H1 (cell line): Measurements from ENCODE around the gene ERCC1. TPM values are rescaled to one million over a fixed set of nuclear protein-coding genes. Genes with fewer than 3 reads are reported as not detected.

Source experiments
- CTCF ChIA-PET: fragments of 300-600 bp; sonication (Branson Sonifier 250); formaldehyde crosslinking; loops from one replicate; lab custom pipeline; 2021; ENCODE audit not compliant: partially characterized antibody; lab: Charles Lee
- POLR2A ChIA-PET: fragments of 300-600 bp; sonication (Branson Sonifier 250); formaldehyde crosslinking; loops from one replicate; lab custom pipeline; 2021; ENCODE audit warnings: inconsistent platforms; ENCODE audit not compliant: partially characterized antibody; lab: Charles Lee
- DNase-seq, 2 experiments: peaks; one replicate each; pipeline versions ENCODE4 v3.0.0 to v3.0.0-alpha.2; 2010 to 2022; ENCODE audit warnings: low spot score in 2 of 2, low read depth in 1 of 2, mixed read lengths in 1 of 2
- FAIRE-seq: peaks from 2 replicates; lab custom pipeline; 2011; peaks lifted over from hg19 to GRCh38; lab: Jason Lieb, UNC
- H2AFZ ChIP-seq: 2 replicates; pipeline ENCODE4 v1.8.1; 2012; ENCODE audit warnings: low read length, inconsistent platforms
- H2AK5ac ChIP-seq: 2 replicates; pipeline ENCODE4 v1.6.1; 2013; ENCODE audit warnings: low read depth, low read length
- H2BK120ac ChIP-seq: replicated peaks from 2 replicates; pipeline ENCODE3; 2013; ENCODE audit warnings: low read depth, low read length, inconsistent platforms
- H2BK12ac ChIP-seq: 2 replicates; pipeline ENCODE4 v1.6.1; 2013; ENCODE audit warnings: low read depth, low read length
- H2BK15ac ChIP-seq: 2 replicates; pipeline ENCODE4 v1.6.1; 2013; ENCODE audit warnings: low read length
- H2BK20ac ChIP-seq: 2 replicates; pipeline ENCODE4 v1.6.1; 2013; ENCODE audit warnings: low read length
- H2BK5ac ChIP-seq: 2 replicates; pipeline ENCODE4 v1.6.1; 2013; ENCODE audit warnings: low read depth, low read length
- H3K14ac ChIP-seq: 2 replicates; pipeline ENCODE4 v1.6.1; 2013; ENCODE audit warnings: inconsistent platforms; ENCODE audit not compliant: insufficient read length
- H3K18ac ChIP-seq: 2 replicates; pipeline ENCODE4 v1.6.1; 2013; ENCODE audit warnings: low read length; ENCODE audit errors: extremely low read depth
- H3K23ac ChIP-seq: 2 replicates; pipeline ENCODE4 v1.6.1; 2013; ENCODE audit warnings: inconsistent platforms; ENCODE audit not compliant: insufficient read length
- H3K23me2 ChIP-seq: 2 replicates; pipeline ENCODE4 v1.6.1; 2013; ENCODE audit warnings: low read depth, low read length
- H3K27ac ChIP-seq: 2 replicates; pipeline ENCODE4 v1.6.1; 2011; ENCODE audit warnings: low read depth, low read length, inconsistent platforms
- H3K27me3 ChIP-seq, 4 experiments: replicated peaks in 1 of 4; 1 replicate in 1 of 4; 2 replicates in 3 of 4; pipeline versions ENCODE4 v1.6.1 to v1.8.1; 2011 to 2013; ENCODE audit warnings: low read length in 3 of 4, mild to moderate bottlenecking in 3 of 4, inconsistent platforms in 2 of 4, mixed read lengths in 2 of 4, moderate library complexity in 1 of 4; ENCODE audit not compliant: control insufficient read depth in 3 of 4, insufficient read depth in 3 of 4; ENCODE audit errors: extremely low read depth in 1 of 4
- H3K36me3 ChIP-seq, 4 experiments: 2 replicates each; pipeline versions ENCODE4 v1.6.1 to v1.8.1; 2011 to 2013; ENCODE audit warnings: mild to moderate bottlenecking in 4 of 4, low read length in 3 of 4, moderate library complexity in 2 of 4, control low read depth in 1 of 4, inconsistent platforms in 1 of 4; ENCODE audit not compliant: insufficient read depth in 4 of 4, control insufficient read depth in 2 of 4
- H3K4ac ChIP-seq: replicated peaks from 2 replicates; pipeline ENCODE3; 2013; ENCODE audit warnings: low read length, low read depth, mixed read lengths, inconsistent platforms; ENCODE audit not compliant: insufficient read length
- H3K4me1 ChIP-seq, 4 experiments: replicated peaks in 1 of 4; 1 replicate in 1 of 4; 2 replicates in 3 of 4; pipeline versions ENCODE4 v1.6.1 to v1.8.1; 2011 to 2013; ENCODE audit warnings: low read length in 3 of 4, inconsistent platforms in 2 of 4, mixed read lengths in 1 of 4; ENCODE audit not compliant: insufficient read depth in 4 of 4, control insufficient read depth in 3 of 4
- H3K4me2 ChIP-seq, 2 experiments: 2 replicates each; pipeline versions ENCODE4 v1.6.1 to v1.8.1; 2011 to 2013; ENCODE audit warnings: low read depth in 2 of 2, low read length in 2 of 2, control low read depth in 1 of 2, inconsistent platforms in 1 of 2, mild to moderate bottlenecking in 1 of 2; ENCODE audit not compliant: insufficient read depth in 1 of 2
- H3K4me3 ChIP-seq, 4 experiments: fragments of 200-600, 300-600 bp in 1 of 4; sonication (generic), shearing (Covaris generic), sonication (Bioruptor Twin) in 1 of 4; 2 replicates each; pipeline versions ENCODE4 v1.5.1 to v1.8.1; 2011 to 2016; ENCODE audit warnings: low read length in 4 of 4, low read depth in 3 of 4, control low read depth in 2 of 4, inconsistent platforms in 2 of 4, mild to moderate bottlenecking in 2 of 4, mixed read lengths in 1 of 4, moderate library complexity in 1 of 4; ENCODE audit not compliant: insufficient read depth in 2 of 4; ENCODE audit errors: extremely low read depth in 1 of 4
- H3K56ac ChIP-seq: replicated peaks from 2 replicates; pipeline ENCODE3; 2013; ENCODE audit warnings: low read depth, mild to moderate bottlenecking, mixed read lengths, low read length, inconsistent platforms; ENCODE audit not compliant: insufficient read length
- H3K79me1 ChIP-seq: 2 replicates; pipeline ENCODE4 v1.6.1; 2013; ENCODE audit warnings: low read depth, low read length, control low read depth
- H3K79me2 ChIP-seq, 2 experiments: 2 replicates each; pipeline versions ENCODE4 v1.6.1 to v1.8.1; 2012 to 2013; ENCODE audit warnings: low read length in 2 of 2, mild to moderate bottlenecking in 2 of 2, inconsistent platforms in 1 of 2; ENCODE audit not compliant: insufficient read depth in 2 of 2, control insufficient read depth in 1 of 2
- H3K9ac ChIP-seq, 4 experiments: replicated peaks in 1 of 4; 1 replicate in 1 of 4; 2 replicates in 3 of 4; pipeline versions ENCODE4 v1.6.1 to v1.8.1; 2011 to 2013; ENCODE audit warnings: low read depth in 3 of 4, low read length in 3 of 4, control low read depth in 2 of 4, mild to moderate bottlenecking in 2 of 4, moderate library complexity in 2 of 4, inconsistent platforms in 1 of 4; ENCODE audit errors: extremely low read depth in 1 of 4
- H3K9me3 ChIP-seq, 2 experiments: 2 replicates each; pipeline versions ENCODE4 v1.6.1 to v1.8.1; 2012 to 2013; ENCODE audit warnings: mild to moderate bottlenecking in 2 of 2, moderate library complexity in 2 of 2, control low read depth in 1 of 2, inconsistent platforms in 1 of 2, low read depth in 1 of 2, low read length in 1 of 2, mixed read lengths in 1 of 2; ENCODE audit not compliant: insufficient read depth in 2 of 2
- H4K20me1 ChIP-seq, 2 experiments: replicated peaks in 1 of 2; 2 replicates each; pipeline versions ENCODE3 to v1.8.1; 2011 to 2013; ENCODE audit warnings: inconsistent platforms in 2 of 2, low read length in 2 of 2, mild to moderate bottlenecking in 1 of 2; ENCODE audit not compliant: insufficient read depth in 2 of 2, control insufficient read depth in 1 of 2
- H4K5ac ChIP-seq: 2 replicates; pipeline ENCODE4 v1.6.1; 2013; ENCODE audit warnings: low read length, low read depth, mixed read lengths, inconsistent platforms; ENCODE audit not compliant: insufficient read length
- H4K8ac ChIP-seq: 2 replicates; pipeline ENCODE4 v1.8.0; 2013; ENCODE audit warnings: mild to moderate bottlenecking, moderate library complexity, low read length, inconsistent platforms; ENCODE audit not compliant: insufficient read depth; ENCODE audit errors: extremely low read depth
- H4K91ac ChIP-seq: replicated peaks from 2 replicates; pipeline ENCODE3; 2013; ENCODE audit warnings: low read length, mixed read lengths, inconsistent platforms; ENCODE audit not compliant: insufficient read length
- CTBP2 ChIP-seq: IDR thresholded peaks from 2 replicates; pipeline ENCODE4 v1.7.0; 2011; ENCODE audit warnings: borderline replicate concordance, mild to moderate bottlenecking, moderate library complexity, mixed read lengths, low read length; ENCODE audit not compliant: insufficient read depth, insufficient read length
- FOSL1 ChIP-seq: IDR thresholded peaks from 2 replicates; pipeline ENCODE4 v1.6.1; 2011; ENCODE audit warnings: mild to moderate bottlenecking, low read depth, low read length, moderate library complexity; ENCODE audit not compliant: insufficient read depth
- HDAC2 ChIP-seq, 2 experiments: fragments of 300-600 bp in 1 of 2; sonication (generic) in 1 of 2; IDR thresholded peaks; 2 replicates each; pipeline ENCODE4 v1.6.1; 2011 to 2012; ENCODE audit warnings: low read depth in 2 of 2, low read length in 2 of 2, mild to moderate bottlenecking in 2 of 2, moderate library complexity in 2 of 2, borderline replicate concordance in 1 of 2, inconsistent platforms in 1 of 2
- POLR2A ChIP-seq, 2 experiments: IDR thresholded peaks; 1 replicate in 1 of 2; 2 replicates in 1 of 2; pipeline ENCODE4 v1.6.1; 2011; ENCODE audit warnings: low read depth in 2 of 2, low read length in 2 of 2, mild to moderate bottlenecking in 2 of 2; ENCODE audit errors: control extremely low read depth in 1 of 2
- POU5F1 ChIP-seq: IDR thresholded peaks from 2 replicates; pipeline ENCODE4 v1.6.1; 2011; ENCODE audit warnings: low read depth, mild to moderate bottlenecking, low read length, moderate library complexity
- RAD21 ChIP-seq, 2 experiments: IDR thresholded peaks in 1 of 2; conservative IDR thresholded peaks in 1 of 2; 2 replicates each; pipeline ENCODE4 v1.6.1; 2011; ENCODE audit warnings: low read depth in 2 of 2, low read length in 2 of 2, improper control_type of control experiment in 1 of 2, inconsistent platforms in 1 of 2, mild to moderate bottlenecking in 1 of 2, moderate library complexity in 1 of 2
- SP2 ChIP-seq: IDR thresholded peaks from 2 replicates; pipeline ENCODE4 v1.6.1; 2012; ENCODE audit warnings: mild to moderate bottlenecking, low read length, inconsistent platforms
- WGBS, 2 experiments: shearing (Covaris generic) in 1 of 2; methylation state at CpG; one replicate each; pipeline versions ENCODE4 v1.1.6 to v1.1.7; 2013 to 2015; ENCODE audit warnings: low lambda C conversion rate in 2 of 2, mixed read lengths in 2 of 2, inconsistent platforms in 1 of 2, low coverage in 1 of 2, missing lambda C conversion rate in 1 of 2; ENCODE audit not compliant: insufficient replicate concordance in 2 of 2, insufficient coverage in 1 of 2, insufficient read length in 1 of 2; ENCODE audit errors: extremely low coverage in 1 of 2, missing lambda C conversion rate in 1 of 2; 5-methylcytosine and 5-hydroxymethylcytosine counted together
- polyA plus RNA-seq, 7 experiments: library from polyadenylated mRNA; depleted of rRNA in 3 of 7; stranded (reverse) in 5 of 7; unstranded in 2 of 7; fragments of >200 nt in 5 of 7; fragments of 200-250 nt in 2 of 7; gene quantifications; 1 replicate in 5 of 7; 2 replicates in 1 of 7; 4 replicates in 1 of 7; pipeline versions ENCODE4 v1.2.1 to v1.2.3, GENCODE V29; 2011 to 2013; ENCODE audit warnings: missing spikeins in 2 of 7, mixed read lengths in 2 of 7
- total RNA-seq: library from RNA; stranded (reverse); fragmentation: NEBNext Ultra II Directional; extraction: Animal tissue kit (Norgen Biotek cat#: 25700); gene quantifications from 2 replicates; pipeline ENCODE4 v1.2.1, GENCODE V29; 2021
- TF ChIP-seq, protein P1 (sequence below): IDR thresholded peaks from 2 replicates; pipeline ENCODE4 v1.6.1; 2012; ENCODE audit warnings: inconsistent platforms
- TF ChIP-seq, protein P2 (sequence below): IDR thresholded peaks from 2 replicates; pipeline ENCODE4 v1.6.1; 2012; ENCODE audit warnings: inconsistent platforms

ERCC1 gene
- total and polyA plus RNA-seq, 2 of the 8 experiments (the other 6 are each of a cell fraction or from before 2014, with no cell fraction given), result 44.7 to 94.2 TPM

GRCh38 chr19:45442778-45443461 lies 19.2 kb upstream of the ERCC1 start:
- 28% methylated on average over 15 of the region's 15 CpGs; no CpG with 5 or more reads in 1 of the 2 experiments for WGBS, 2 experiments
- DNase-seq (peak in 1 of 2 experiments; percentile 74), FAIRE-seq (no peak)
- Histone ChIP-seq H2AFZ (peak overlapping the region; percentile 30; the same call in 1 of the 2 replicates), H3K23me2 (peaks cover 12% of the 10 kb centered on the region), H3K4me2 (peak overlapping the region; percentile 77 to 97), H3K14ac (no peak overlapping the region), H3K9ac (peak overlapping the region in 3 of 4 experiments; percentile 13 to 43 (median 21); a peak in 3 of 7 replicates), H3K18ac (0 out of 2 replicates have a peak overlapping the region, but pooled peaks have one; percentile 42), H3K4me1 (peaks cover 6 to 17% (median 11%) of the 10 kb centered on the region in 4 experiments), H3K9me3 (no peaks in the 10 kb centered on the region), H2BK15ac (peak overlapping the region; percentile 12), H4K20me1 (no peaks in the 10 kb centered on the region), H3K27ac (no peak overlapping the region), H3K23ac (no peak overlapping the region), H3K27me3 (peaks cover 0 to 5% (median 2%) of the 10 kb centered on the region in 4 experiments; a peak in 3 of 7 replicates), H3K79me1 (no peaks in the 10 kb centered on the region), H3K79me2 (no peaks in the 10 kb centered on the region), H3K4me3 (peak overlapping the region; percentile 38 to 84 (median 71)), H3K56ac (no peak overlapping the region), H4K5ac (no peak overlapping the region), H2BK12ac (peak overlapping the region; percentile 51; the same call in 1 of the 2 replicates), H2BK20ac (peak overlapping the region; percentile 87; the same call in 1 of the 2 replicates), H4K8ac (no peak overlapping the region), H3K36me3 (no peaks in the 10 kb centered on the region), H3K4ac (no peak overlapping the region), H2BK5ac (no peak overlapping the region), H4K91ac (no peak overlapping the region), H2AK5ac (0 out of 2 replicates have a peak overlapping the region, but pooled peaks have one; percentile 11), H2BK120ac (no peak overlapping the region)
- POLR2A ChIA-PET, result interaction anchor here (1.2 to 1.3 kb wide), 2 partner anchors 25 to 26 kb away, joined by 3 read pairs; partner anchors contain the start of gene FOSB
- CTCF ChIA-PET, result interaction anchor here (0.6 to 21.2 kb wide), 2 partner anchors 14 to 32 kb away, joined by 3 to 760 read pairs; partner anchors contain the start of gene FOSB
- TF ChIP-seq, protein P1, sequence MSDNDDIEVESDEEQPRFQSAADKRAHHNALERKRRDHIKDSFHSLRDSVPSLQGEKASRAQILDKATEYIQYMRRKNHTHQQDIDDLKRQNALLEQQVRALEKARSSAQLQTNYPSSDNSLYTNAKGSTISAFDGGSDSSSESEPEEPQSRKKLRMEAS, result no peak
- no peak for TF ChIP-seq POLR2A (IDR thresholded peaks at IDR 0.05; ENCODE audit: control extremely low read depth in 1 of 2, low read depth in 2 of 2, low read length in 2 of 2)
- TF ChIP-seq, protein P2, sequence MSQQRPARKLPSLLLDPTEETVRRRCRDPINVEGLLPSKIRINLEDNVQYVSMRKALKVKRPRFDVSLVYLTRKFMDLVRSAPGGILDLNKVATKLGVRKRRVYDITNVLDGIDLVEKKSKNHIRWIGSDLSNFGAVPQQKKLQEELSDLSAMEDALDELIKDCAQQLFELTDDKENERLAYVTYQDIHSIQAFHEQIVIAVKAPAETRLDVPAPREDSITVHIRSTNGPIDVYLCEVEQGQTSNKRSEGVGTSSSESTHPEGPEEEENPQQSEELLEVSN, result no peak
- peak; percentile 58 for TF ChIP-seq CTBP2
- no peak for TF ChIP-seq RAD21 (IDR thresholded peaks at IDR 0.05 in 1 of 2, conservative IDR thresholded peaks at IDR 0.05 in 1 of 2; ENCODE audit: low read depth in 2 of 2, low read length in 2 of 2)
- TF ChIP-seq POU5F1, result no peak
- no peak for TF ChIP-seq SP2
- peak in 1 of 2 experiments; percentile 12; a peak in 1 of 4 replicates for TF ChIP-seq HDAC2 (IDR thresholded peaks at IDR 0.05; ENCODE audit: borderline replicate concordance in 1 of 2, low read depth in 2 of 2, low read length in 2 of 2)
- no peak for TF ChIP-seq FOSL1
